HG03460 (cell line): ENCODE measurements around the gene TNFRSF21.
A peak's percentile ranks its signal among the peaks of the same experiment; 100 is the strongest.
"Not testable (repeated sequence)": the region's sequence is repeated elsewhere in the genome, so short reads cannot be mapped to it uniquely, and the experiment has no call there.

Source experiments
- ATAC-seq: cut with Tn5 transposase; IDR thresholded peaks from one replicate; pipeline ENCODE4 v1.9.1; 2021; ENCODE audit not compliant: unreplicated experiment

The TNFRSF21 gene

GRCh38 chr6:47323321-47323720 lies 13.6 kb upstream of the TNFRSF21 start:
- ATAC-seq: no peak

GRCh38 chr6:47321577-47321976 lies 11.9 kb upstream of the TNFRSF21 start:
- ATAC-seq: no peak

GRCh38 chr6:47319867-47320266 lies 10.2 kb upstream of the TNFRSF21 start:
- ATAC-seq: no peak

GRCh38 chr6:47319382-47319781 lies 9.7 kb upstream of the TNFRSF21 start:
- ATAC-seq: no peak

- ATAC-seq: no peak
Measured at GRCh38 chr6:47318236-47318989, 8.7 kb upstream of the TNFRSF21 start.

GRCh38 chr6:47315181-47315580 lies 5.5 kb upstream of the TNFRSF21 start:
- ATAC-seq: not testable (repeated sequence)

GRCh38 chr6:47310131-47310480 lies 401 bp upstream of the TNFRSF21 start:
- ATAC-seq: peak; percentile 7

- ATAC-seq: peak; percentile 14
Measured at GRCh38 chr6:47308552-47309290, 984 bp downstream of the TNFRSF21 start.

GRCh38 chr6:47308198-47308517 lies 1.5 kb downstream of the TNFRSF21 start:
- no peak for ATAC-seq

- no peak for ATAC-seq
Measured at GRCh38 chr6:47307362-47308197, 2.1 kb downstream of the TNFRSF21 start.

- ATAC-seq: no peak
Measured at GRCh38 chr6:47306887-47307286, 2.8 kb downstream of the TNFRSF21 start.

- ATAC-seq: no peak
Measured at GRCh38 chr6:47303861-47304260, 5.8 kb downstream of the TNFRSF21 start.

- no peak for ATAC-seq
Measured at GRCh38 chr6:47303342-47303741, 6.4 kb downstream of the TNFRSF21 start.

GRCh38 chr6:47302043-47302442 lies 7.7 kb downstream of the TNFRSF21 start:
- peak; percentile 78 for ATAC-seq

- no peak for ATAC-seq
Measured at GRCh38 chr6:47301441-47301840, 8.3 kb downstream of the TNFRSF21 start.

GRCh38 chr6:47300417-47300816 lies 9.3 kb downstream of the TNFRSF21 start:
- ATAC-seq: no peak

GRCh38 chr6:47299965-47300364 lies 9.7 kb downstream of the TNFRSF21 start:
- no peak for ATAC-seq

- no peak for ATAC-seq
Measured at GRCh38 chr6:47298475-47298874, 11.2 kb downstream of the TNFRSF21 start.

GRCh38 chr6:47294990-47295389 lies 14.7 kb downstream of the TNFRSF21 start:
- no peak for ATAC-seq

GRCh38 chr6:47292944-47293343 lies 16.8 kb downstream of the TNFRSF21 start:
- ATAC-seq: no peak

- no peak for ATAC-seq
Measured at GRCh38 chr6:47292027-47292426, 17.7 kb downstream of the TNFRSF21 start.
